Stimulated activated CD4-positive, alpha-beta T cell treated with anti-CD3 and anti-CD28 coated beads, Interleukin-4, amount 100 ng/mL, for 24 hours (primary cell): ENCODE measurements around the gene MAP2.

ENCODE experiments used
- DNase-seq: peaks from one replicate; pipeline ENCODE4 v3.0.0-alpha.2; 2020

MAP2 gene

GRCh38 chr2:209663656-209664055 is 239.8 kb downstream of the MAP2 start:
- DNase-seq, result no peak

- DNase-seq, result no peak
Observed at GRCh38 chr2:209666296-209666695, 242.4 kb downstream of the MAP2 start.

GRCh38 chr2:209671020-209671680 is 247.3 kb downstream of the MAP2 start:
- DNase-seq, result no peak

- DNase-seq, result no peak
Observed at GRCh38 chr2:209673811-209674210, 250.0 kb downstream of the MAP2 start.

GRCh38 chr2:209680596-209680995 is 256.7 kb downstream of the MAP2 start:
- no peak for DNase-seq

- DNase-seq, result no peak
Observed at GRCh38 chr2:209681201-209681735, 257.4 kb downstream of the MAP2 start.

GRCh38 chr2:209682646-209683045 is 258.8 kb downstream of the MAP2 start:
- no peak for DNase-seq

- no peak for DNase-seq
Observed at GRCh38 chr2:209685340-209685739, 261.5 kb downstream of the MAP2 start.

- no peak for DNase-seq
Observed at GRCh38 chr2:209685963-209686362, 262.1 kb downstream of the MAP2 start.

GRCh38 chr2:209686448-209686847 is 262.6 kb downstream of the MAP2 start:
- DNase-seq, result no peak

GRCh38 chr2:209687323-209687969 is 263.6 kb downstream of the MAP2 start:
- no peak for DNase-seq

- DNase-seq, result no peak
Observed at GRCh38 chr2:209688385-209688784, 264.5 kb downstream of the MAP2 start.

- no peak for DNase-seq
Observed at GRCh38 chr2:209690029-209690754, 266.3 kb downstream of the MAP2 start.

GRCh38 chr2:209694748-209695147 is 270.9 kb downstream of the MAP2 start:
- no peak for DNase-seq

- DNase-seq, result no peak
Observed at GRCh38 chr2:209696836-209697711, 273.2 kb downstream of the MAP2 start.

GRCh38 chr2:209702775-209703174 is 278.9 kb downstream of the MAP2 start:
- DNase-seq, result no peak

GRCh38 chr2:209713219-209713618 is 289.4 kb downstream of the MAP2 start:
- no peak for DNase-seq

GRCh38 chr2:209719034-209719433 is 295.2 kb downstream of the MAP2 start:
- DNase-seq, result no peak

- DNase-seq, result no peak
Observed at GRCh38 chr2:209721497-209721896, 297.6 kb downstream of the MAP2 start.

- DNase-seq, result no peak
Observed at GRCh38 chr2:209726311-209726710, 302.5 kb downstream of the MAP2 start.

GRCh38 chr2:209727077-209727476 is 303.2 kb downstream of the MAP2 start:
- DNase-seq, result no peak

- no peak for DNase-seq
Observed at GRCh38 chr2:209734805-209735204, 311.0 kb downstream of the MAP2 start.

- no peak for DNase-seq
Observed at GRCh38 chr2:209741953-209742352, 318.1 kb downstream of the MAP2 start.
